Hematopoietic multipotent progenitor cell treated with erythropoietin and hydrocortisone succinate and interleukin-3 and kit ligand, for 6 days (in vitro differentiated cells): ENCODE results near the gene CTSS.
A peak's percentile ranks its signal among the peaks of the same experiment; 100 is the strongest.

Experiments used
- DNase-seq: peaks from one replicate; pipeline ENCODE4 v3.0.0-alpha.2; 2015

The CTSS gene

GRCh38 chr1:150696590-150696989 lies 69.0 kb downstream of the CTSS start:
- DNase-seq: peak; percentile 47

- peak; percentile 31 for DNase-seq
These were observed 69.4 kb downstream of the CTSS start for GRCh38 chr1:150696162-150696561.

- peak; percentile 35 for DNase-seq
These were observed 70.0 kb downstream of the CTSS start for GRCh38 chr1:150695561-150695960.

- DNase-seq: no peak
These were observed 72.9 kb downstream of the CTSS start for GRCh38 chr1:150692720-150693119.

GRCh38 chr1:150688763-150689162 lies 76.8 kb downstream of the CTSS start:
- no peak for DNase-seq

- no peak for DNase-seq
These were observed 79.3 kb downstream of the CTSS start for GRCh38 chr1:150686275-150686674.

GRCh38 chr1:150683914-150684313 lies 81.7 kb downstream of the CTSS start:
- DNase-seq: no peak
